Ishikawa (cell line): Measurements from ENCODE around the gene ANTXR1.

Experiments
- CEBPB ChIP-seq: IDR thresholded peaks from 2 replicates; pipeline ENCODE4 v1.6.1; 2012
- CREB1 ChIP-seq: IDR thresholded peaks from 2 replicates; pipeline ENCODE4 v1.6.1; 2012; ENCODE audit warnings: low read depth
- EGR1 ChIP-seq: IDR thresholded peaks from 2 replicates; pipeline ENCODE4 v1.6.1; 2012
- EP300 ChIP-seq: IDR thresholded peaks from 2 replicates; pipeline ENCODE4 v1.6.1; 2012; ENCODE audit warnings: borderline replicate concordance
- FOXM1 ChIP-seq: IDR thresholded peaks from 2 replicates; pipeline ENCODE4 v1.6.1; 2012; ENCODE audit warnings: low read depth, borderline replicate concordance
- NFIC ChIP-seq: IDR thresholded peaks from 2 replicates; pipeline ENCODE4 v1.6.1; 2012
- RAD21 ChIP-seq: IDR thresholded peaks from 2 replicates; pipeline ENCODE4 v1.6.1; 2012; ENCODE audit warnings: low read depth
- TAF1 ChIP-seq: IDR thresholded peaks from 2 replicates; pipeline ENCODE4 v1.6.1; 2012; ENCODE audit warnings: low read depth, mild to moderate bottlenecking
- TEAD4 ChIP-seq: IDR thresholded peaks from 2 replicates; pipeline ENCODE4 v1.6.1; 2012
- YY1 ChIP-seq: IDR thresholded peaks from 2 replicates; pipeline ENCODE4 v1.6.1; 2012; ENCODE audit warnings: low read depth
- ZBTB7A ChIP-seq: IDR thresholded peaks from 2 replicates; pipeline ENCODE4 v1.6.1; 2012; ENCODE audit warnings: low read depth
- TF ChIP-seq, protein P1 (sequence below): IDR thresholded peaks from 2 replicates; pipeline ENCODE4 v1.6.1; 2012
- TF ChIP-seq, protein P2 (sequence below): IDR thresholded peaks from 2 replicates; pipeline ENCODE4 v1.6.1; 2012
- TF ChIP-seq, protein P3 (sequence below): IDR thresholded peaks from 2 replicates; pipeline ENCODE4 v1.6.1; 2012; ENCODE audit warnings: low read depth, mild to moderate bottlenecking

DNA sequence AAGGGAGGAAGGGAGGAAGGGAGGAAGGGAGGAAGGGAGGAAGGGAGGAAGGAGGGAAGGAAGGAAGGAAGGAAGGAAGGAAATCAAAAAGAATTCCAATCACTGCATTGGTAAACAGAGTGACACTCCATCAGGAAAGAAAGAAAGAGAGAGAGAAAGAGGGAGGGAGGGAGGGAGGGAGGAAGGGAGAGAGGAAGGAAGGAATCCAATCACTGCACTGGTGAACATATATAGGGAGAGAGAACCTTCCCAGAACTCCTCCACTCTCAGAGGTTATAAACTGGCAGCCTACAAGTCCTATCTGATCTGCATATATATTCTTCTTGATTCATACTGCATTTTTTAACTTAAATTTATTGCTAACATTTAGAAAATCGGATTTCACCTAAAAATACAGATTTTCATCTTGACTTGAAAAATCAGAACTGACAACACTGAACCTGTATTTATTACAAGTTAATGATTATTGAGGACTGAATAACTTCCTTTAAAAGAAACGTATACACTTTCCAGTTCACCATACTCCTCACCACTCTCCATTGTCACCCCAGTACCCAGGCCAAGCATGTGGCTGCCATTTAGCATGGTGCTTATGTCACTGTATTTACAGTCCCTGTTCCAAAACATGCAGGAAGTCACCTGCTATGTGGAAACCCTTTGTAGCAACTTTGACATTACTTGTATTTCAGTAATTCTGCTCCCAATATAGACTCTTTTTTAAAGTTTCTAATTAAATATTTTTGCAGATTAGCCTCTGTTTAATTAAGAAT, 83.5 kb downstream of the ANTXR1 start:
- TF ChIP-seq, protein P1, sequence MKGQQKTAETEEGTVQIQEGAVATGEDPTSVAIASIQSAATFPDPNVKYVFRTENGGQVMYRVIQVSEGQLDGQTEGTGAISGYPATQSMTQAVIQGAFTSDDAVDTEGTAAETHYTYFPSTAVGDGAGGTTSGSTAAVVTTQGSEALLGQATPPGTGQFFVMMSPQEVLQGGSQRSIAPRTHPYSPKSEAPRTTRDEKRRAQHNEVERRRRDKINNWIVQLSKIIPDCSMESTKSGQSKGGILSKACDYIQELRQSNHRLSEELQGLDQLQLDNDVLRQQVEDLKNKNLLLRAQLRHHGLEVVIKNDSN = no peak
- TF ChIP-seq CREB1 (no peak), NFIC (no peak), RAD21 (no peak), TEAD4 (no peak), CEBPB (no peak), EP300 (no peak), FOXM1 (no peak), YY1 (no peak), EGR1 (no peak), TAF1 (no peak), ZBTB7A (no peak)
- TF ChIP-seq, protein P2, sequence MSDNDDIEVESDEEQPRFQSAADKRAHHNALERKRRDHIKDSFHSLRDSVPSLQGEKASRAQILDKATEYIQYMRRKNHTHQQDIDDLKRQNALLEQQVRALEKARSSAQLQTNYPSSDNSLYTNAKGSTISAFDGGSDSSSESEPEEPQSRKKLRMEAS = no peak
- TF ChIP-seq, protein P3, sequence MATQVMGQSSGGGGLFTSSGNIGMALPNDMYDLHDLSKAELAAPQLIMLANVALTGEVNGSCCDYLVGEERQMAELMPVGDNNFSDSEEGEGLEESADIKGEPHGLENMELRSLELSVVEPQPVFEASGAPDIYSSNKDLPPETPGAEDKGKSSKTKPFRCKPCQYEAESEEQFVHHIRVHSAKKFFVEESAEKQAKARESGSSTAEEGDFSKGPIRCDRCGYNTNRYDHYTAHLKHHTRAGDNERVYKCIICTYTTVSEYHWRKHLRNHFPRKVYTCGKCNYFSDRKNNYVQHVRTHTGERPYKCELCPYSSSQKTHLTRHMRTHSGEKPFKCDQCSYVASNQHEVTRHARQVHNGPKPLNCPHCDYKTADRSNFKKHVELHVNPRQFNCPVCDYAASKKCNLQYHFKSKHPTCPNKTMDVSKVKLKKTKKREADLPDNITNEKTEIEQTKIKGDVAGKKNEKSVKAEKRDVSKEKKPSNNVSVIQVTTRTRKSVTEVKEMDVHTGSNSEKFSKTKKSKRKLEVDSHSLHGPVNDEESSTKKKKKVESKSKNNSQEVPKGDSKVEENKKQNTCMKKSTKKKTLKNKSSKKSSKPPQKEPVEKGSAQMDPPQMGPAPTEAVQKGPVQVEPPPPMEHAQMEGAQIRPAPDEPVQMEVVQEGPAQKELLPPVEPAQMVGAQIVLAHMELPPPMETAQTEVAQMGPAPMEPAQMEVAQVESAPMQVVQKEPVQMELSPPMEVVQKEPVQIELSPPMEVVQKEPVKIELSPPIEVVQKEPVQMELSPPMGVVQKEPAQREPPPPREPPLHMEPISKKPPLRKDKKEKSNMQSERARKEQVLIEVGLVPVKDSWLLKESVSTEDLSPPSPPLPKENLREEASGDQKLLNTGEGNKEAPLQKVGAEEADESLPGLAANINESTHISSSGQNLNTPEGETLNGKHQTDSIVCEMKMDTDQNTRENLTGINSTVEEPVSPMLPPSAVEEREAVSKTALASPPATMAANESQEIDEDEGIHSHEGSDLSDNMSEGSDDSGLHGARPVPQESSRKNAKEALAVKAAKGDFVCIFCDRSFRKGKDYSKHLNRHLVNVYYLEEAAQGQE = no peak
